Measurements from ENCODE around the gene MRPL44.

The MRPL44 gene

DNA sequence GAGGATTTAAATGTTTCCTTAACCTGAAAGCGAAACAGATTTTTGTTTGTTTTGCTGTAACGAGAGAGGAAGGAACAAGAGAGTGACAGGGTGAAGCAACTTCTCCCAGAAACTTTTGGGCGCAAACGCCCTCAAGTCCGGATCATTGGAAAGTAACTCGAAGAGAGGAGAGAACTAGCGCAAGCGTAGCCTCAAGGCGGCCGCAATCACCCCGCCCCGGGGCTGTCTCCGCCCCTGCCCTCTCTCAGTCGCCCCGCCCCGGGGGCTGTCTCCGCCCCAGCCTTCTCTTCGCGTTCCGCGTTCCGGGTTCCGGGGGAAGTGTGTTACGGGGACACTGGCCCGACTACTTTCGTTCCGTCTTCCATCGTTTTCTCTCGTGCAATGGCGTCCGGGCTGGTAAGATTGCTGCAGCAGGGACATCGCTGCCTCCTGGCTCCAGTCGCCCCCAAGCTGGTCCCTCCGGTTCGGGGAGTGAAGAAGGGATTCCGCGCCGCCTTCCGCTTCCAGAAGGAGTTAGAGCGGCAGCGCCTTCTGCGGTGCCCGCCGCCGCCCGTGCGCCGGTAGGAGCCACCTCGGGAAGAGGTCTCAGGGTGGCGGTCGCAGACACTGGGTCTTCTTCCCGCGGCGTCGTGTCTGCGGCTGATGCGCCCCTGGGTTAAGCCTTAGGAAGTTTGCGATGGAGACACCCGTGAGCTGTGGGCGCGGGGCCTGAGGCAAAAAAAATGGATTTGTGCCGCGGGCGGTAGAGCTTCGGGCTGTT lies at the start of gene MRPL44:
TSS of gene MRPL44 (plus strand) at position 372 of the 760 bp plus-strand sequence. CDS start at position 382, 10 bp downstream.
- TF ChIP-seq, protein P1, sequence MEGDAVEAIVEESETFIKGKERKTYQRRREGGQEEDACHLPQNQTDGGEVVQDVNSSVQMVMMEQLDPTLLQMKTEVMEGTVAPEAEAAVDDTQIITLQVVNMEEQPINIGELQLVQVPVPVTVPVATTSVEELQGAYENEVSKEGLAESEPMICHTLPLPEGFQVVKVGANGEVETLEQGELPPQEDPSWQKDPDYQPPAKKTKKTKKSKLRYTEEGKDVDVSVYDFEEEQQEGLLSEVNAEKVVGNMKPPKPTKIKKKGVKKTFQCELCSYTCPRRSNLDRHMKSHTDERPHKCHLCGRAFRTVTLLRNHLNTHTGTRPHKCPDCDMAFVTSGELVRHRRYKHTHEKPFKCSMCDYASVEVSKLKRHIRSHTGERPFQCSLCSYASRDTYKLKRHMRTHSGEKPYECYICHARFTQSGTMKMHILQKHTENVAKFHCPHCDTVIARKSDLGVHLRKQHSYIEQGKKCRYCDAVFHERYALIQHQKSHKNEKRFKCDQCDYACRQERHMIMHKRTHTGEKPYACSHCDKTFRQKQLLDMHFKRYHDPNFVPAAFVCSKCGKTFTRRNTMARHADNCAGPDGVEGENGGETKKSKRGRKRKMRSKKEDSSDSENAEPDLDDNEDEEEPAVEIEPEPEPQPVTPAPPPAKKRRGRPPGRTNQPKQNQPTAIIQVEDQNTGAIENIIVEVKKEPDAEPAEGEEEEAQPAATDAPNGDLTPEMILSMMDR (IDR thresholded peaks at IDR 0.05), result no peak

DNA sequence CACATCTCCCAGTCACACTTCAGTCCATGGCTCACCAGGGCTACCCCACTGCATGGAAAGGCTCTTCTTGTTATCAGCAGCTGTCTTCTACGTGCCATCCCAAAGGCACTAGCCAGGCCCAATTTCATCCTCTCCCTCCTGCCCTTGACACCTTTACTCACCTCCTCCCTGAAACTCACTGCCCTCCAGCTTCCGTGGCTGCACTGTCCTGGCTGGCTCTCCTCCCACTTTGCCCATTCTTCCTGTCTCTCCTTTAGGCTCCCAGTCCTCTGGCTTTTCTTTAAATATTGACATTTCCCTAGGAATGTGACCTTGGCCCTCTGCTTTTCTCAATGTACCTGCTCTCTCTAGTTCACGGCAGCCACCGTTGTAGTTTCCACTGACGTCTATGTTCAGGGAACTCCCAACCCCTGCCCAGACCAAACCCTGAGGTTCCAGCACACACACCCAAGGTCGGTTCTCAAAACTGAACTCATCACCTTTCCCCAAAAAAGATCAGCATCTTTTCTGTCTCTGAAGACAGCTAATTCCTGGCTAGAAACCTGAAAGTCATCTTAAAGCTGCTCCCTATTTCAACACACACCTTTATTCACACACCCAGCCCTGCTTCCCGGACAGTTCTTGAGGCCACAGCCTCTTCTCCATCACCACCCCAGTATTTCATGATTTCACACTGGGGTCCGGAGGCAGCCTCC lies 48.8 kb upstream of the MRPL44 start:
- TF ChIP-seq, protein P1 (IDR thresholded peaks at IDR 0.05), result no peak

DNA sequence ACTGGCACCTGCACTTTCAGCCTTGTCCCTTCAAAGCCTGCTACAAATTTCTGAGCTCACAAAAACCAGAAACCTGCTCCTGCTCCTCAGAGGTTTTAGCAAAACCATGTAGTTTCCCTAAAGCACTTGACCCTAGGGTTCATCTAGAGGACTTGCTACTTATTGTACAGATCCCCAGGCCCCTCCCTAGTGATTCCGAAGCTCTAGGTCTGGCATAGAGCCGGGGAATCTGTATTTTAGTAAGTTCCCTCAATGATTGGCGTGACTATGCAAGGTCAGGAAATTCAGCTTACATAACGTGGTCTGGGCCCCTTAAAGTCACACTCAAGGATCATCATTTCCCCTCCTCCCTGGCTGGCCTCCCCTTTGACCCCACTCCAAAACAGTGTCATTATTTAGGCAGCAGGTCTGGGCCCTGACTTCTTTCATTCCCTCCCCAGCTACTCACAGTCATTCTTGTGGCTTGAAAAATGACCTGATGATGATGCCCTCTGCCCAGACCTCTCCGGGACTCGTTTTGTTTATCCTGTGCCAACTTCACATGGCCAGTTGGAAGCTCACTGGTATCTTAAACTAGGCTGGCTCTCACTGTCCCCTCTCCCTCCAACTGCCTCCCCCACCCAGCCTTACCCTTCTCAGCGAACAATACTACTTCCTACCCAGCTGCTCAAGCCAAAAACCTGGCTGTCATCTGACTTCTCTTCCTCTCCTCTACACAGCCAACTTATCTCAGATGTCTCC lies 48.1 kb upstream of the MRPL44 start:
- TF ChIP-seq, protein P1 (IDR thresholded peaks at IDR 0.05), result no peak

DNA sequence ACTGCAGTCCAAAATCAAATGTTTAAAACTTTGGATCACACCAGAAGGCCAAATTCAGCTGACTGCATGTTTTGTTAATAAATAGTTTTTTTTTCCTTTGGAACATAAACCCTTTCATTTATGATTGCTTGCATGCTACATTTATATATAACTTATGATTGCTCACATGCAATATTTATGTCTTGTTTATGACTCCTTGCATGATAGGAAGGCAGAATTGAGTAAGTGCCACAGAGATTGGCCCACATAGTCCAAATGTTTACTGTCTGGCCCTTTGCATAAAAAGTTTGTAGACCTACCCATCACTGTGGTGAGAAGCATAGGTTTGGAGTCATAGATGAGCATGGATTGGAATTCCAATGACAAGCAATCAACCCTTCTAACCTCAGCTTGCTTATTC lies 42.9 kb upstream of the MRPL44 start:
- TF ChIP-seq, protein P1 (IDR thresholded peaks at IDR 0.05), result no peak

DNA sequence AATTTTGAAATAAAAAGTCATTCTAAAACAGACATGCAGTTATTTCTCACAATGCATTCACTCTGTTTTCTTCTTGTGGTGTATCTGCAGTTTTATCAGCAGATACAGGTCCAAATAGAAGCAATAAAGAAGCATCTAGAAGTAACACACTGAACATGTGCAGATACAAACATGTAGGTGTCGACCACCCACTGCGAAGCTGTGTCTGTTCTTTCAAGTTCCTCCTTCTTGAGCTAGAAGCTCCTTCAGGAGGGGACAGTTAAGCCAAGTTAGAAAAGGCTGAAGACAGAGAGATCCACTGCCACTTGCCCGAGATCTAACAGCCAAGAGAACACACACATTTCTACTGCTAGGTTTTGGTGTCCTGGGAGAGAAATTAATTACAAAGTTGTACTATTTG lies 42.2 kb upstream of the MRPL44 start:
- TF ChIP-seq, protein P1 (IDR thresholded peaks at IDR 0.05), result no peak

DNA sequence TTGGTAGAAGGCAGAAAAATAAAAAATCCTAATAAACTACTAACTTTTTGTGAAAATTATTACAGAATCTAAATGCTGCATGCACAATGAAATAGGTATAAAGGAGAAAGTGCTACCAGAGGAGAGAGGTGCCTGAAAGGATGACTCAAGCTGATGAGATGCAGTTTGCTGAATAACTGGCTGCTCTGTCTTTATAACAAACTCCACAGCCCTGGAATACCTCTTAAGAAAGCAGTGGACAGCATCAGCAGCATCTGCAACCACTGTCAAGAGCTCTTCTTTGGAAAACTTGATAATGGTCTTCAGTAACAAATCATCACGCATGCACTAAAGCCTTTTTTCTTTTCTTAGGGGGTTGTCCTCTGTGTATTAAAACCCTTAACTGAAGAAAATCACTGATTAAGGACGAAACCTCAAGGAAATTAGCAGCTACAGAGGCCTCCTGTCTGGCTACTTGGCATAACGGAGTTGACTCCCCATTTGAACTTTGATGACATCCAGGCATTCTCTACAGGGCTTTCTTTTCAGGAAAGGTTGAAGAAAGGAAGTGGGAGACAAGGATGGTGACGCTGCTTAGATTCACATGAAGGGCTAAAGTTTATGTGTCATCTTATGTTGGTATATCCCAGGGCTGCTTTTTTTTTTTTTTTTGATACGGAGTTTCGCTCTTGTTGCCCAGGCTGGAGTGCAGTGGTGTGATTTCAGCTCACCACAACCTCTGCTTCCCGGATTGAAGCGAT lies 40.9 kb upstream of the MRPL44 start:
- TF ChIP-seq, protein P1 (IDR thresholded peaks at IDR 0.05), result no peak

DNA sequence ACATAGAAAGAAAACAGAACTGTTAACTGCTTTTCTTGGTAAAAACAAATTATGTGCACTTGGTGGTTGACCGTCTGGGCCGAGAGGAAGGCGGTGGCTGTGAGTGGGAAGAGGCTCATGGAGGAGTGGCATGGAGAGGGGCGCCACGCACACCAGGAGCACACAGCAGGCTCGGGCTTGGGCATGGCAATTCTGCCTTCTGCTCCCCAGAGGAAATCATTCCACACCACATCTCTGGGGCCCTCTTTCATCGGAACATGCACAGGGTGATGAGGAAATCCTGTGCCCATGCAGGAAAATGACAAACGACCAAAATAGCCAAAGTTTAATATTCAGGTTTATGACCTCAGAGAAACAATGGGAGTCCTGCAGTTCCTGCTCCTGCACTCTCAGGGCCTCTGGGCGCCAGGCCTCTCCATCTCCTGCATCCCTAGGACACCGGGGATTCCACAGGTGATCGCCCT lies 38.6 kb upstream of the MRPL44 start:
- TF ChIP-seq, protein P1 (IDR thresholded peaks at IDR 0.05), result no peak

Data from LNCAP (cell line).